CD4-positive, alpha-beta T cell treated with Interleukin-1 beta for 1 hour (primary cell): ENCODE measurements around the gene SOX8.

Experiments
- DNase-seq, 2 donors: peaks; one replicate each; pipeline ENCODE4 v3.0.0-alpha.2; 2020 to 2022

Gene SOX8

GRCh38 chr16:959232-960040, 22.1 kb upstream of the SOX8 start:
- DNase-seq, result no peak

- DNase-seq, result no peak
Measured at GRCh38 chr16:962366-962765, 19.2 kb upstream of the SOX8 start.

GRCh38 chr16:962901-963814, 18.4 kb upstream of the SOX8 start:
- DNase-seq, result no peak

- peak in 1 of 2 donors; percentile 10 for DNase-seq
Measured at GRCh38 chr16:963913-964312, 17.7 kb upstream of the SOX8 start.

- peak; percentile 60 to 80 for DNase-seq
Measured at GRCh38 chr16:964356-965035, 17.1 kb upstream of the SOX8 start.

- DNase-seq, result no peak
Measured at GRCh38 chr16:965036-965395, 16.6 kb upstream of the SOX8 start.

GRCh38 chr16:965487-965886, 16.1 kb upstream of the SOX8 start:
- DNase-seq, result no peak

- DNase-seq, result no peak
Measured at GRCh38 chr16:966035-966434, 15.5 kb upstream of the SOX8 start.

- DNase-seq, result no peak
Measured at GRCh38 chr16:966505-966904, 15.1 kb upstream of the SOX8 start.

- DNase-seq, result no peak
Measured at GRCh38 chr16:967077-967541, 14.5 kb upstream of the SOX8 start.

- DNase-seq, result no peak
Measured at GRCh38 chr16:967546-968295, 13.8 kb upstream of the SOX8 start.

- no peak for DNase-seq
Measured at GRCh38 chr16:968620-969019, 12.9 kb upstream of the SOX8 start.

- no peak for DNase-seq
Measured at GRCh38 chr16:969508-970385, 11.8 kb upstream of the SOX8 start.

- DNase-seq, result no peak
Measured at GRCh38 chr16:970386-970765, 11.2 kb upstream of the SOX8 start.

GRCh38 chr16:970766-971581, 10.6 kb upstream of the SOX8 start, which contains the start of gene LMF1:
Gene LMF1, minus strand, starts transcription at chr16:970984. Its CDS starts 4 bp downstream, at chr16:970980.
- DNase-seq, result peak; percentile 95 to 97

- no peak for DNase-seq
Measured at GRCh38 chr16:971582-971905, 10.0 kb upstream of the SOX8 start.

GRCh38 chr16:971981-972315, 9.6 kb upstream of the SOX8 start:
- DNase-seq, result no peak

- DNase-seq, result no peak
Measured at GRCh38 chr16:972316-973002, 9.1 kb upstream of the SOX8 start.

- DNase-seq, result no peak
Measured at GRCh38 chr16:973366-973765, 8.2 kb upstream of the SOX8 start.

GRCh38 chr16:974001-974601, 7.5 kb upstream of the SOX8 start:
- no peak for DNase-seq
